ENCODE results near the gene CRTAC1. TPM values are rescaled to one million over a fixed set of nuclear protein-coding genes. Genes with fewer than 3 reads are reported as not detected.

The CRTAC1 gene
- polyA plus RNA-seq, 2 of the 4 experiments (the other 2 are of a cell fraction): 0.32 to 0.39 TPM

DNA sequence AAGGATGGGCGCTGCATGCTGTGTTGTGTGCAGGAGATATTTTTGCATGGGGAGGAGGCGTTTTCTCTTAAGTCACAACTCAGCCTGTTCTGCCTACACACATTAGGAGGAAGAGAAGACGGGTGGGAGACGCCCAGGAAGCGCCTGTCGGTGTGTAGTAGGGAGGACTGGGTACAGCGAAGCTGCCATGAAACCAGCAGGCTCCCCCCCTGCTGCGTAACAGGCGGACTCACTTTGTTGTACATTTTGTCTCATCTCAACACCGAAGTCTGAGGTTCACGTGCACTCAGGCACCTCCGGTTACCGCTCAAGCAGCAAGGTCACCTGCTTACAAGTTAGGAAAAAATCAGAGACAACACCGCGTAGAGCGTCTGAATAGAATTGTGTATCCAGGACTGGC lies 56.3 kb downstream of the CRTAC1 start:
- H3K4me1 ChIP-seq: no peaks in the 10 kb centered on the region
- DNase-seq (ENCODE audit: low read depth in 1 of 2, low spot score in 1 of 2): no peak
- no peak overlapping the region for H3K27ac ChIP-seq
- whole genome bisulfite sequencing (ENCODE audit: missing lambda C conversion rate): 59% methylated on average over 16 of the region's 16 CpGs
- no peak for FAIRE-seq
- ChIA-PET CTCF (no interaction called here), POLR2A (no interaction called here)
- TF ChIP-seq ZFP36 (IDR thresholded peaks at IDR 0.05; ENCODE audit: borderline replicate concordance, partially characterized antibody) (no peak), EHF (CRISPR knock-in tag; IDR thresholded peaks at IDR 0.05) (no peak), KDM1A (IDR thresholded peaks at IDR 0.05; ENCODE audit: low read depth) (no peak), TFCP2L1 (CRISPR knock-in tag; IDR thresholded peaks at IDR 0.05) (no peak), RCOR1 (IDR thresholded peaks at IDR 0.05; ENCODE audit: low read depth, low read length) (no peak), NFE2L2 (conservative IDR thresholded peaks at IDR 0.05; ENCODE audit: low read length) (no peak), HOXB13 (CRISPR knock-in tag; IDR thresholded peaks at IDR 0.05; ENCODE audit: low read depth) (no peak), POLR2AphosphoS2 (conservative IDR thresholded peaks at IDR 0.05; ENCODE audit: low read length) (no peak)
- TF ChIP-seq, protein P1, sequence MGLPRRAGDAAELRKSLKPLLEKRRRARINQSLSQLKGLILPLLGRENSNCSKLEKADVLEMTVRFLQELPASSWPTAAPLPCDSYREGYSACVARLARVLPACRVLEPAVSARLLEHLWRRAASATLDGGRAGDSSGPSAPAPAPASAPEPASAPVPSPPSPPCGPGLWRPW (IDR thresholded peaks at IDR 0.05): no peak
- H3K4me2 ChIP-seq: no peak overlapping the region
- ATAC-seq: no peak
- peaks cover 9% of the 10 kb centered on the region; the same call in 1 of the 3 replicates for H3K9me3 ChIP-seq
- no peak overlapping the region for H3K4me3 ChIP-seq

DNA sequence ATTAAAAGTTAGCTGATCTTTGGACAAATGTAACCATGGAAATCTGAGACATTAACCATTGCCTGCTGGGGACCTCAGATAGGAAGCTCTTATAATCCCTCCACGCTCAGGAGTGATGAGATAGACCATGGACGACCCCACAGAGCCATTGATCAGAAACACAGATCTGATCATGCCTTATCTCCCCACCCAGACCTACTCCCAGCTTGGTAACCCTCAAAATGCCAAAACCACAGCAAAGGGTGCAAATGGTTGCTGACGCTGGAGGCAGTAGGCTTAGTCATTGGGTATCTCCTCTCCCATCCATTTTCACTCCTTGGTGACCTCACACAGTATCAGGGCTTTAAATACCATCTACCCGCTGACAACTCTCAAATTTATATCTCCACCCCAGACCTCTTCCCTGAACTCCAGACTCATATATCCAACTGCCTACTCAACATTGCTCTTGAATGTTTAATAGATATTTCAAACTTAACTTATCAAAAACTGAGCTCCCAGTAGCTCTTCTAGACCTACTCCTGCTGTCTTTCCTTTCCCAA lies 60.8 kb downstream of the CRTAC1 start:
- 0% methylated on average over 4 of the region's 4 CpGs for WGBS (ENCODE audit: missing lambda C conversion rate)
- FAIRE-seq (no peak), DNase-seq (ENCODE audit: low read depth in 1 of 2, low spot score in 1 of 2) (no peak), ATAC-seq (no peak)
- Histone ChIP-seq H3K4me1 (no peaks in the 10 kb centered on the region), H3K27ac (no peak overlapping the region), H3K4me2 (no peak overlapping the region), H3K9me3 (peaks cover 9% of the 10 kb centered on the region; the same call in 2 of the 3 replicates), H3K4me3 (no peak overlapping the region)
- no peak for TF ChIP-seq RAD21 (conservative IDR thresholded peaks at IDR 0.05 in 1 of 2, IDR thresholded peaks at IDR 0.05 in 1 of 2)
- TF ChIP-seq, protein P2, sequence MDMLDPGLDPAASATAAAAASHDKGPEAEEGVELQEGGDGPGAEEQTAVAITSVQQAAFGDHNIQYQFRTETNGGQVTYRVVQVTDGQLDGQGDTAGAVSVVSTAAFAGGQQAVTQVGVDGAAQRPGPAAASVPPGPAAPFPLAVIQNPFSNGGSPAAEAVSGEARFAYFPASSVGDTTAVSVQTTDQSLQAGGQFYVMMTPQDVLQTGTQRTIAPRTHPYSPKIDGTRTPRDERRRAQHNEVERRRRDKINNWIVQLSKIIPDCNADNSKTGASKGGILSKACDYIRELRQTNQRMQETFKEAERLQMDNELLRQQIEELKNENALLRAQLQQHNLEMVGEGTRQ (IDR thresholded peaks at IDR 0.05): no peak
- TF ChIP-seq, protein P1 (IDR thresholded peaks at IDR 0.05): no peak
- no peak for TF ChIP-seq MAX (IDR thresholded peaks at IDR 0.05)
- TF ChIP-seq, protein P3, sequence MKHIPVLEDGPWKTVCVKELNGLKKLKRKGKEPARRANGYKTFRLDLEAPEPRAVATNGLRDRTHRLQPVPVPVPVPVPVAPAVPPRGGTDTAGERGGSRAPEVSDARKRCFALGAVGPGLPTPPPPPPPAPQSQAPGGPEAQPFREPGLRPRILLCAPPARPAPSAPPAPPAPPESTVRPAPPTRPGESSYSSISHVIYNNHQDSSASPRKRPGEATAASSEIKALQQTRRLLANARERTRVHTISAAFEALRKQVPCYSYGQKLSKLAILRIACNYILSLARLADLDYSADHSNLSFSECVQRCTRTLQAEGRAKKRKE (CRISPR knock-in tag; IDR thresholded peaks at IDR 0.05; ENCODE audit: low read depth): no peak
- TF ChIP-seq EHMT2 (IDR thresholded peaks at IDR 0.05; ENCODE audit: low read depth): no peak
- TF ChIP-seq EHF (CRISPR knock-in tag; IDR thresholded peaks at IDR 0.05): no peak
- TF ChIP-seq, protein P4, sequence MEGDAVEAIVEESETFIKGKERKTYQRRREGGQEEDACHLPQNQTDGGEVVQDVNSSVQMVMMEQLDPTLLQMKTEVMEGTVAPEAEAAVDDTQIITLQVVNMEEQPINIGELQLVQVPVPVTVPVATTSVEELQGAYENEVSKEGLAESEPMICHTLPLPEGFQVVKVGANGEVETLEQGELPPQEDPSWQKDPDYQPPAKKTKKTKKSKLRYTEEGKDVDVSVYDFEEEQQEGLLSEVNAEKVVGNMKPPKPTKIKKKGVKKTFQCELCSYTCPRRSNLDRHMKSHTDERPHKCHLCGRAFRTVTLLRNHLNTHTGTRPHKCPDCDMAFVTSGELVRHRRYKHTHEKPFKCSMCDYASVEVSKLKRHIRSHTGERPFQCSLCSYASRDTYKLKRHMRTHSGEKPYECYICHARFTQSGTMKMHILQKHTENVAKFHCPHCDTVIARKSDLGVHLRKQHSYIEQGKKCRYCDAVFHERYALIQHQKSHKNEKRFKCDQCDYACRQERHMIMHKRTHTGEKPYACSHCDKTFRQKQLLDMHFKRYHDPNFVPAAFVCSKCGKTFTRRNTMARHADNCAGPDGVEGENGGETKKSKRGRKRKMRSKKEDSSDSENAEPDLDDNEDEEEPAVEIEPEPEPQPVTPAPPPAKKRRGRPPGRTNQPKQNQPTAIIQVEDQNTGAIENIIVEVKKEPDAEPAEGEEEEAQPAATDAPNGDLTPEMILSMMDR (IDR thresholded peaks at IDR 0.05): no peak
- no peak for TF ChIP-seq RCOR1 (IDR thresholded peaks at IDR 0.05; ENCODE audit: low read depth, low read length)
- no peak for TF ChIP-seq MAZ (IDR thresholded peaks at IDR 0.05; ENCODE audit: borderline replicate concordance, low read depth, low read length)
- TF ChIP-seq PBX3 (IDR thresholded peaks at IDR 0.05): no peak
- TF ChIP-seq ZSCAN20 (CRISPR knock-in tag; IDR thresholded peaks at IDR 0.05): no peak
- no peak for TF ChIP-seq ZFP36 (IDR thresholded peaks at IDR 0.05; ENCODE audit: borderline replicate concordance, partially characterized antibody)
- POLR2A ChIA-PET: no interaction called here
- CTCF ChIA-PET: interaction anchor here (1.4 to 3.9 kb wide), 2 partner anchors 15 to 72 kb away, joined by 4 to 13 read pairs; no protein-coding TSS in a partner anchor

Data from A549 (cell line).